K562 (cell line): ENCODE measurements around the gene RCOR2. TPM values are rescaled to one million over a fixed set of nuclear protein-coding genes. Genes with fewer than 3 reads are reported as not detected.
A peak's percentile ranks its signal among the peaks of the same experiment; 100 is the strongest.

ENCODE experiments used
- ATAC-seq: fragments of 200-7000 bp; cut with Tn5 transposase; 3 replicates; pipeline ENCODE4 v1.9.1; 2020; ENCODE audit warnings: moderate library complexity
- BruUV-seq: library from RNA; stranded (reverse); fragments of 400-500 nt; replicated peaks from 2 replicates; lab custom pipeline; 2021; lab: Mats Ljungman, UMichigan
- CTCF ChIA-PET: fragments of 300-600 bp; formaldehyde crosslinking; extraction: SDS; loops from one replicate; lab custom pipeline; 2021; ENCODE audit warnings: low intra/inter-chr PET ratio; lab: Yijun Ruan, JAX
- POLR2A ChIA-PET: fragments of 300-600, 350-650 bp; sonication (Branson Sonifier 250); formaldehyde crosslinking; extraction: SDS; loops from one replicate; lab custom pipeline; 2021; ENCODE audit warnings: antibody characterized with exemption, inconsistent platforms; lab: Yijun Ruan, JAX
- DNase-seq, 4 experiments: peaks; one replicate each; pipeline versions ENCODE4 v3.0.0 to v3.0.0-alpha.2; 2011 to 2018; ENCODE audit warnings: low spot score in 3 of 4, mixed read lengths in 3 of 4; ENCODE audit errors: extremely low read depth in 1 of 4
- FAIRE-seq: peaks from 2 replicates; lab custom pipeline; 2011; peaks lifted over from hg19 to GRCh38; lab: Jason Lieb, UNC
- H2AFZ ChIP-seq: 2 replicates; pipeline ENCODE4 v1.6.0; 2011; ENCODE audit warnings: low read depth, low read length, control low read depth, inconsistent platforms
- H3K27ac ChIP-seq: fragments of 200-600 bp; 3 replicates; pipeline ENCODE4 v1.8.0; 2011; ENCODE audit warnings: low read depth, mild to moderate bottlenecking, control low read depth, inconsistent platforms, low read length, moderate library complexity, mixed read lengths; ENCODE audit errors: extremely low read depth
- H3K27me3 ChIP-seq, 2 experiments: fragments of 300-600 bp in 1 of 2; 2 replicates in 1 of 2; 3 replicates in 1 of 2; pipeline versions ENCODE4 v1.6.0 to v1.8.0; 2011; ENCODE audit warnings: inconsistent platforms in 2 of 2, low read length in 2 of 2, mild to moderate bottlenecking in 1 of 2, mixed read lengths in 1 of 2, moderate library complexity in 1 of 2; ENCODE audit not compliant: control insufficient read depth in 2 of 2, insufficient read depth in 2 of 2
- H3K36me3 ChIP-seq: fragments of 300-600 bp; 3 replicates; pipeline ENCODE4 v1.8.0; 2011; ENCODE audit warnings: mild to moderate bottlenecking, low read length, inconsistent platforms; ENCODE audit not compliant: control insufficient read depth, insufficient read depth
- H3K4me1 ChIP-seq, 2 experiments: fragments of 200-600 bp in 1 of 2; replicated peaks in 1 of 2; 2 replicates in 1 of 2; 3 replicates in 1 of 2; pipeline versions ENCODE4 v1.5.1 to v1.8.0; 2011; ENCODE audit warnings: inconsistent platforms in 2 of 2, low read length in 2 of 2, mild to moderate bottlenecking in 1 of 2, mixed read lengths in 1 of 2, moderate library complexity in 1 of 2; ENCODE audit not compliant: control insufficient read depth in 2 of 2, insufficient read depth in 2 of 2
- H3K4me2 ChIP-seq: 2 replicates; pipeline ENCODE4 v1.6.1; 2011; ENCODE audit warnings: low read length, control low read depth, inconsistent platforms, mixed read lengths; ENCODE audit not compliant: insufficient read depth
- H3K4me3 ChIP-seq: fragments of 200-600 bp; sonication (generic), shearing (Covaris generic); 2 replicates; pipeline ENCODE4 v1.5.1; 2016; ENCODE audit warnings: control low read depth, inconsistent platforms
- H3K79me2 ChIP-seq: fragments of 200-600 bp; 3 replicates; pipeline ENCODE4 v1.8.0; 2011; ENCODE audit warnings: low read length, inconsistent platforms; ENCODE audit not compliant: control insufficient read depth, insufficient read depth
- H3K9ac ChIP-seq, 2 experiments: 2 replicates each; pipeline versions ENCODE4 v1.6.0 to v1.6.1; 2011; ENCODE audit warnings: low read depth in 2 of 2, low read length in 2 of 2, control low read depth in 1 of 2, inconsistent platforms in 1 of 2, mild to moderate bottlenecking in 1 of 2, mixed read lengths in 1 of 2; ENCODE audit not compliant: insufficient read depth in 1 of 2
- H3K9me1 ChIP-seq: one replicate; pipeline ENCODE4 v1.6.0; 2011; ENCODE audit warnings: inconsistent platforms, mild to moderate bottlenecking, low read length, moderate library complexity; ENCODE audit not compliant: control insufficient read depth, insufficient read depth
- H3K9me3 ChIP-seq: replicated peaks from 2 replicates; pipeline ENCODE4 v1.5.1; 2011; ENCODE audit warnings: low read depth, low read length, inconsistent platforms; ENCODE audit not compliant: control insufficient read depth, insufficient read depth
- H4K20me1 ChIP-seq: replicated peaks from 2 replicates; pipeline ENCODE4 v1.6.1; 2011; ENCODE audit warnings: low read length, inconsistent platforms, mixed read lengths; ENCODE audit not compliant: control insufficient read depth, insufficient read depth
- BRD4 ChIP-seq: fragments of 200-600 bp; sonication (generic); IDR thresholded peaks from 2 replicates; pipeline ENCODE4 v1.6.1; 2017; ENCODE audit warnings: inconsistent platforms
- CHD4 ChIP-seq: fragments of 200-600 bp; sonication (generic); IDR thresholded peaks from 3 replicates; pipeline ENCODE4 v1.6.1; 2012; ENCODE audit warnings: low read depth, mild to moderate bottlenecking, mixed read lengths, low read length, inconsistent platforms; ENCODE audit not compliant: insufficient read depth, insufficient replicate concordance, poor library complexity, severe bottlenecking
- PHB ChIP-seq: fragments of 250-450 bp; sonication (Bioruptor Pico); IDR thresholded peaks from 2 replicates; pipeline ENCODE4 v1.5.0; 2021
- RBFOX2 ChIP-seq: fragments of 200-400 bp; formaldehyde crosslinking; IDR thresholded peaks from 2 replicates; pipeline ENCODE4 v1.6.1; 2017; ENCODE audit warnings: low read depth, mild to moderate bottlenecking, low read length, moderate library complexity
- SAP30 ChIP-seq: fragments of 200-600 bp; sonication (generic); IDR thresholded peaks from 2 replicates; pipeline ENCODE4 v1.6.1; 2012; ENCODE audit warnings: borderline replicate concordance, low read depth, mild to moderate bottlenecking, moderate library complexity, low read length, control low read depth, inconsistent platforms; ENCODE audit not compliant: insufficient read depth, poor library complexity, severe bottlenecking
- TEAD2 ChIP-seq: fragments of 450-650 bp; IDR thresholded peaks from 2 replicates; pipeline ENCODE4 v1.6.1; 2016; ENCODE audit warnings: missing genetic modification characterization, control low read depth, missing compliant biosample characterization
- ZNF75A ChIP-seq: fragments of 450-650 bp; formaldehyde crosslinking; IDR thresholded peaks from 2 replicates; pipeline ENCODE4 v1.4.0; 2020; ENCODE audit warnings: mild to moderate bottlenecking
- ZNF830 ChIP-seq: fragments of 250-450 bp; sonication (Bioruptor Pico); IDR thresholded peaks from 2 replicates; pipeline ENCODE4 v1.5.0; 2021; ENCODE audit warnings: mild to moderate bottlenecking
- WGBS: fragments of 100-300 bp; shearing (Covaris generic); methylation state at CpG from one replicate; pipeline ENCODE4 v1.1.6; 2016; ENCODE audit warnings: low coverage, mixed read lengths; ENCODE audit not compliant: insufficient coverage; ENCODE audit errors: missing lambda C conversion rate; 5-methylcytosine and 5-hydroxymethylcytosine counted together
- in situ Hi-C: fragments of 300-500 bp; cut with MboI; formaldehyde crosslinking; loops from 4 replicates; pipeline ENCODE4 v1.15.0; 2018; ENCODE audit warnings: inconsistent platforms, mixed read lengths
- intact Hi-C: fragments of 100-400 bp; cut with micrococcal nuclease; formaldehyde crosslinking; loops from 2 replicates; pipeline ENCODE4 v1.14.2; 2022
- polyA plus RNA-seq, 8 experiments: library from polyadenylated mRNA; depleted of rRNA in 4 of 8; stranded (reverse) in 5 of 8; unstranded in 3 of 8; fragments of >200 nt; fragmentation: Nextera tagmentation in 2 of 8; fragmentation: Illumina TruSeq in 1 of 8; extraction: Ambion mirVana in 2 of 8; extraction: Trizol in 1 of 8; gene quantifications; 2 replicates each; pipeline versions ENCODE4 v1.2.1 to v1.2.3, GENCODE V29; 2011 to 2014; ENCODE audit warnings: inconsistent platforms in 1 of 8, missing spikeins in 1 of 8
- total RNA-seq, 7 experiments: library from RNA; depleted of rRNA in 6 of 7; stranded (reverse); fragments of >200 nt in 6 of 7; fragmentation: Illumina TruSeq in 2 of 7; extraction: Trizol in 2 of 7; gene quantifications; 2 replicates each; pipeline versions ENCODE4 v1.2.1 to v1.2.3, GENCODE V29; 2011 to 2021; ENCODE audit warnings: low replicate concordance in 1 of 7
- TF ChIP-seq, protein P1 (sequence below), 3 experiments: IDR thresholded peaks in 2 of 3; conservative IDR thresholded peaks in 1 of 3; 2 replicates each; pipeline ENCODE4 v1.5.1; 2011 to 2012; ENCODE audit warnings: low read length in 3 of 3, mild to moderate bottlenecking in 3 of 3, control low read depth in 2 of 3, improper control_type of control experiment in 1 of 3, inconsistent platforms in 1 of 3, low read depth in 1 of 3, mixed read lengths in 1 of 3, moderate library complexity in 1 of 3; ENCODE audit not compliant: insufficient read depth in 2 of 3
- TF ChIP-seq, protein P2 (sequence below): fragments of 450-650 bp; formaldehyde crosslinking; IDR thresholded peaks from 2 replicates; pipeline ENCODE4 v1.4.0; 2022; ENCODE audit warnings: missing genetic modification characterization
- TF ChIP-seq, protein P3 (sequence below): fragments of 450-650 bp; IDR thresholded peaks from 2 replicates; pipeline ENCODE4 v1.6.1; 2016; ENCODE audit warnings: mild to moderate bottlenecking
- TF ChIP-seq, protein P4 (sequence below): fragments of 450-650 bp; IDR thresholded peaks from 2 replicates; pipeline ENCODE4 v1.6.1; 2018; ENCODE audit not compliant: partially characterized antibody

Gene RCOR2
- total and polyA plus RNA-seq, 9 of the 15 experiments (the other 6 are each of a cell fraction or from before 2014, with no cell fraction given) = 0.04 to 6.5 (median 2.5) TPM; not detected in 1

DNA sequence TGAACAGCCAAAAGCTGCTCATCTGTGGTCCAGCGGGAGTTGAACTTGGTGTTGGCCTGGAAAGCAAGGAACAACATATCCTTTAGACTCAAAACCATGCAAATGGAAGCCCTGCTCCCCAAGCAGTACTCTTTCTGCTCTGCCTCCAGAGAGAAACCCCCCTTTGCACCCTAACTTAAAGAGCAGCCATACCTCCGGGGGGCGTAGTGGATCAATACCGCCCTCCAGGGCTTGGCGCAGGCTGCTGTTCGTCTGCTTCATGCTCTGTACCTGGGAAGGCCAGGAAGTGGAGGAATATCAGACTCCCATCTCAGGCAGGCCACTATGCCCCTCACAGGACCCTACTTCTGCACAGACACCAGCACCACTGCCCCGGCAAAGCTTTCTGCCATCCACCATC lies 4.3 kb downstream of the RCOR2 start:
- Histone ChIP-seq H3K9ac (no peak overlapping the region), H3K36me3 (peaks cover 26% of the 10 kb centered on the region; the same call in 1 of the 3 replicates), H3K4me2 (no peak overlapping the region), H3K9me3 (no peaks in the 10 kb centered on the region), H3K4me3 (no peak overlapping the region), H3K27me3 (no peaks in the 10 kb centered on the region), H3K9me1 (no peaks in the 10 kb centered on the region), H3K4me1 (peaks cover 12 to 57% of the 10 kb centered on the region in 2 experiments), H3K27ac (no peak overlapping the region), H2AFZ (no peak overlapping the region), H4K20me1 (no peaks in the 10 kb centered on the region), H3K79me2 (no peaks in the 10 kb centered on the region)
- 74% methylated on average over 6 of the region's 7 CpGs for WGBS
- DNase-seq (no peak), FAIRE-seq (no peak), ATAC-seq (no peak)
- CTCF ChIA-PET = no interaction called here
- intact Hi-C loops (no loop called here), in situ Hi-C loops (no loop called here)
- BruUV-seq = no TSS peak
- POLR2A ChIA-PET = interaction anchor here (0.5 to 1.2 kb wide), 4 partner anchors 14 to 124 kb away, joined by 3 to 4 read pairs (median 3); partner anchors contain the start of gene MARK2
- TF ChIP-seq, protein P1, sequence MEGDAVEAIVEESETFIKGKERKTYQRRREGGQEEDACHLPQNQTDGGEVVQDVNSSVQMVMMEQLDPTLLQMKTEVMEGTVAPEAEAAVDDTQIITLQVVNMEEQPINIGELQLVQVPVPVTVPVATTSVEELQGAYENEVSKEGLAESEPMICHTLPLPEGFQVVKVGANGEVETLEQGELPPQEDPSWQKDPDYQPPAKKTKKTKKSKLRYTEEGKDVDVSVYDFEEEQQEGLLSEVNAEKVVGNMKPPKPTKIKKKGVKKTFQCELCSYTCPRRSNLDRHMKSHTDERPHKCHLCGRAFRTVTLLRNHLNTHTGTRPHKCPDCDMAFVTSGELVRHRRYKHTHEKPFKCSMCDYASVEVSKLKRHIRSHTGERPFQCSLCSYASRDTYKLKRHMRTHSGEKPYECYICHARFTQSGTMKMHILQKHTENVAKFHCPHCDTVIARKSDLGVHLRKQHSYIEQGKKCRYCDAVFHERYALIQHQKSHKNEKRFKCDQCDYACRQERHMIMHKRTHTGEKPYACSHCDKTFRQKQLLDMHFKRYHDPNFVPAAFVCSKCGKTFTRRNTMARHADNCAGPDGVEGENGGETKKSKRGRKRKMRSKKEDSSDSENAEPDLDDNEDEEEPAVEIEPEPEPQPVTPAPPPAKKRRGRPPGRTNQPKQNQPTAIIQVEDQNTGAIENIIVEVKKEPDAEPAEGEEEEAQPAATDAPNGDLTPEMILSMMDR (IDR thresholded peaks at IDR 0.05 in 2 of 3, conservative IDR thresholded peaks at IDR 0.05 in 1 of 3; ENCODE audit: insufficient read depth in 2 of 3, low read depth in 1 of 3, low read length in 3 of 3) = peak; percentile 22 to 32 (median 29); a peak in 2 of 6 replicates
- TF ChIP-seq BRD4 (no peak), CHD4 (no peak), ZNF830 (CRISPR knock-in tag) (no peak), SAP30 (no peak), PHB (no peak), TEAD2 (tag) (no peak), RBFOX2 (no peak), ZNF75A (CRISPR knock-in tag) (no peak)
- TF ChIP-seq, protein P2, sequence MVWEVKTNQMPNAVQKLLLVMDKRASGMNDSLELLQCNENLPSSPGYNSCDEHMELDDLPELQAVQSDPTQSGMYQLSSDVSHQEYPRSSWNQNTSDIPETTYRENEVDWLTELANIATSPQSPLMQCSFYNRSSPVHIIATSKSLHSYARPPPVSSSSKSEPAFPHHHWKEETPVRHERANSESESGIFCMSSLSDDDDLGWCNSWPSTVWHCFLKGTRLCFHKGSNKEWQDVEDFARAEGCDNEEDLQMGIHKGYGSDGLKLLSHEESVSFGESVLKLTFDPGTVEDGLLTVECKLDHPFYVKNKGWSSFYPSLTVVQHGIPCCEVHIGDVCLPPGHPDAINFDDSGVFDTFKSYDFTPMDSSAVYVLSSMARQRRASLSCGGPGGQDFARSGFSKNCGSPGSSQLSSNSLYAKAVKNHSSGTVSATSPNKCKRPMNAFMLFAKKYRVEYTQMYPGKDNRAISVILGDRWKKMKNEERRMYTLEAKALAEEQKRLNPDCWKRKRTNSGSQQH (CRISPR knock-in tag) = no peak
- TF ChIP-seq, protein P3, sequence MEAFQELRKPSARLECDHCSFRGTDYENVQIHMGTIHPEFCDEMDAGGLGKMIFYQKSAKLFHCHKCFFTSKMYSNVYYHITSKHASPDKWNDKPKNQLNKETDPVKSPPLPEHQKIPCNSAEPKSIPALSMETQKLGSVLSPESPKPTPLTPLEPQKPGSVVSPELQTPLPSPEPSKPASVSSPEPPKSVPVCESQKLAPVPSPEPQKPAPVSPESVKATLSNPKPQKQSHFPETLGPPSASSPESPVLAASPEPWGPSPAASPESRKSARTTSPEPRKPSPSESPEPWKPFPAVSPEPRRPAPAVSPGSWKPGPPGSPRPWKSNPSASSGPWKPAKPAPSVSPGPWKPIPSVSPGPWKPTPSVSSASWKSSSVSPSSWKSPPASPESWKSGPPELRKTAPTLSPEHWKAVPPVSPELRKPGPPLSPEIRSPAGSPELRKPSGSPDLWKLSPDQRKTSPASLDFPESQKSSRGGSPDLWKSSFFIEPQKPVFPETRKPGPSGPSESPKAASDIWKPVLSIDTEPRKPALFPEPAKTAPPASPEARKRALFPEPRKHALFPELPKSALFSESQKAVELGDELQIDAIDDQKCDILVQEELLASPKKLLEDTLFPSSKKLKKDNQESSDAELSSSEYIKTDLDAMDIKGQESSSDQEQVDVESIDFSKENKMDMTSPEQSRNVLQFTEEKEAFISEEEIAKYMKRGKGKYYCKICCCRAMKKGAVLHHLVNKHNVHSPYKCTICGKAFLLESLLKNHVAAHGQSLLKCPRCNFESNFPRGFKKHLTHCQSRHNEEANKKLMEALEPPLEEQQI = no peak
- TF ChIP-seq, protein P4, sequence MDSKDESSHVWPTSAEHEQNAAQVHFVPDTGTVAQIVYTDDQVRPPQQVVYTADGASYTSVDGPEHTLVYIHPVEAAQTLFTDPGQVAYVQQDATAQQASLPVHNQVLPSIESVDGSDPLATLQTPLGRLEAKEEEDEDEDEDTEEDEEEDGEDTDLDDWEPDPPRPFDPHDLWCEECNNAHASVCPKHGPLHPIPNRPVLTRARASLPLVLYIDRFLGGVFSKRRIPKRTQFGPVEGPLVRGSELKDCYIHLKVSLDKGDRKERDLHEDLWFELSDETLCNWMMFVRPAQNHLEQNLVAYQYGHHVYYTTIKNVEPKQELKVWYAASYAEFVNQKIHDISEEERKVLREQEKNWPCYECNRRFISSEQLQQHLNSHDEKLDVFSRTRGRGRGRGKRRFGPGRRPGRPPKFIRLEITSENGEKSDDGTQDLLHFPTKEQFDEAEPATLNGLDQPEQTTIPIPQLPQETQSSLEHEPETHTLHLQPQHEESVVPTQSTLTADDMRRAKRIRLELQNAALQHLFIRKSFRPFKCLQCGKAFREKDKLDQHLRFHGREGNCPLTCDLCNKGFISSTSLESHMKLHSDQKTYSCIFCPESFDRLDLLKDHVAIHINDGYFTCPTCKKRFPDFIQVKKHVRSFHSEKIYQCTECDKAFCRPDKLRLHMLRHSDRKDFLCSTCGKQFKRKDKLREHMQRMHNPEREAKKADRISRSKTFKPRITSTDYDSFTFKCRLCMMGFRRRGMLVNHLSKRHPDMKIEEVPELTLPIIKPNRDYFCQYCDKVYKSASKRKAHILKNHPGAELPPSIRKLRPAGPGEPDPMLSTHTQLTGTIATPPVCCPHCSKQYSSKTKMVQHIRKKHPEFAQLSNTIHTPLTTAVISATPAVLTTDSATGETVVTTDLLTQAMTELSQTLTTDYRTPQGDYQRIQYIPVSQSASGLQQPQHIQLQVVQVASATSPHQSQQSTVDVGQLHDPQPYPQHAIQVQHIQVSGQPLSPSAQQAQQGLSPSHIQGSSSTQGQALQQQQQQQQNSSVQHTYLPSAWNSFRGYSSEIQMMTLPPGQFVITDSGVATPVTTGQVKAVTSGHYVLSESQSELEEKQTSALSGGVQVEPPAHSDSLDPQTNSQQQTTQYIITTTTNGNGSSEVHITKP = no peak
